ENCODE measurements around the gene AP4E1. TPM values are rescaled to one million over a fixed set of nuclear protein-coding genes. Genes with fewer than 3 reads are reported as not detected.
"Not testable (repeated sequence)": the region's sequence is repeated elsewhere in the genome, so short reads cannot be mapped to it uniquely, and the experiment has no call there.

AP4E1 gene
- 10 to 100 TPM; 16.5 to 18.8 TPM for total RNA-seq

DNA sequence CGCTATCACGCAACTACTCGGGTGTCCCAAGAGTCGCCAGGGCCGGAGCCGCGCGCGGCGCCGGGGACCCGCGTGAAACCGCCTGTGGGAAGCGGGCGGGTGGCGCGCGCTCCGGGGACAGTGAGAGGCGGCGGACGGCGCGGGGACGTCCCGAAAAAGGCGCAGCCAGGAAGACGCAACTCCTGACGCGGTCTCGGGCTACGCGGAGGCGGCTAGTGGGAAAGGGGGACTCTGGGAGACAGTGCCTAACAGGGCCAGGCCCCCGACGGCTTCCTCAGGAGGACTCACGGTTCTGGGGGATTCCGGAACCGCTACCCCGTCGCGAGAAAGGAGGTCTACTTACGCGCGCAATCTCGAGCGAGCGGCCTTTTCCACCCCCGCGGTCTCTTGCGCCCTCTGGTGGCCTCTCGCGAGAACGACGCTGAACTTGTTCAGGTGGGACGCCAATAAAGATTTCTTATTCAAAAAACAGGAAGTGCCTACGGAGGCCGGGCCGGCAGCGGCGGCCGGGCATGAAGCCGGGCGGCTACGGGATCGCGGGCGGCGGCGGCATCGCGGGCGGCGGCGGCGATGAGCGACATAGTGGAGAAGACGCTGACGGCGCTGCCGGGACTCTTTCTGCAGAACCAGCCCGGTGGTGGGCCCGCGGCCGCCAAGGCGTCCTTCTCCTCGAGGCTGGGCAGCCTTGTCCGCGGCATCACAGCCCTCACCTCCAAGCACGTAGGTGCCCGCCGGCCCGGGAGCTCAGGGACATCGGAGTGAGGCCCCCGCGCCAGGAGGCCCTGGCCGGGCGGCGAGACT lies at the start of gene AP4E1:
Gene AP4E1 (plus strand): TSS at position 475 of the 801 bp plus-strand sequence. CDS start 96 bp downstream, at position 571.
- H3K4me3 Mint-ChIP-seq: peak within 1 kb of the TSS; percentile 99
- H3K9me3 Mint-ChIP-seq: no peaks in the 10 kb centered on the region
- peak within 1 kb of the TSS; percentile 98 for H3K27ac Mint-ChIP-seq
- H3K27me3 Mint-ChIP-seq: no peaks in the 10 kb centered on the region
- POLR2A ChIA-PET: interaction anchor here (0.8 to 5.0 kb wide), 13 partner anchors 20 to 555 kb away, joined by 3 to 71 read pairs (median 4); partner anchors contain the start of genes GABPB1 and SPPL2A
- peak; percentile 98 for DNase-seq
- peaks cover 20% of the 10 kb centered on the region for H3K4me1 Mint-ChIP-seq
- peak; percentile 52 for ATAC-seq (ENCODE audit: low read depth)
- H3K36me3 Mint-ChIP-seq: peaks cover 7% of the 10 kb centered on the region

DNA sequence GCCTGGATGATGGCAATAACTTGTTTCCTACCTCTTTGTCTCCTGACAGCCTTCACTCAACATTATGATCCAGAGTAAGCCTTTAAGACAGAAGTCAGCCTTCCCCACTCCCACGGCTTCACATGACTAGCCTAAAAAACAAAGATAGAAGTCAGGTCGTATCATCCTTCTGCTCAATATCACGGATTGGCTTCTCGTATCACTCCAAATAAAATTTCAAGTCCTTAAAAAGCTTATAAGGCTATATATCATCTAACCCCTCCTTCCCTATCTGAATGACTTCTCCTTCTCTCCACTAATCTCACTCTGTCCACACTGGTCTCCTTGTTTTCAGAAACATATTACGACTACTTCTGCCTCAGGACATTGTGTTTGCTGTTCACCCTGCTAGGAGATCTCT lies 47.7 kb upstream of the AP4E1 start:
- ATAC-seq (ENCODE audit: low read depth): no peak
- peaks cover 4% of the 10 kb centered on the region for H3K27me3 Mint-ChIP-seq
- no peak for DNase-seq
- H3K4me3 Mint-ChIP-seq: no peak overlapping the region
- no peaks in the 10 kb centered on the region for H3K36me3 Mint-ChIP-seq
- no peaks in the 10 kb centered on the region for H3K4me1 Mint-ChIP-seq
- H3K9me3 Mint-ChIP-seq: no peaks in the 10 kb centered on the region
- POLR2A ChIA-PET: no interaction called here
- no peak overlapping the region for H3K27ac Mint-ChIP-seq

DNA sequence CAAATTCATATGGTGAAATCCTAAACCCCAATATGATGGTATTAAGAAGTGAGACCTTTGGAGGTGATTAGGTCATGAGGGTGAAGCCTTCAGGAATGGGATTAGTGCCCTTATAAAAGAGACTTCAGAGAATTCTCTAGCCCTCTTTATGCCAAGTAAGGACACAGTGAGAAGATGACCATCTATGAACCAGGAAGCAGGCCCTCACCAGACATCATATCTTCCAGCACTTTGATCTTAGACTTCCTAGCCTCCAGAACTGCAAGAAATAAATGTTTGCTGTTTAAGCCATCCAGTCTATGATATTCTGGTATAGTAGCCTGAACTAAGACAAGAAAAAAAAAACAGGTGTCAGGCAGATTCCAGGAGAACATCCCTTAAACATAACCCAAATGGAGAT lies 45.9 kb upstream of the AP4E1 start:
- H3K4me1 Mint-ChIP-seq: no peaks in the 10 kb centered on the region
- no peaks in the 10 kb centered on the region for H3K9me3 Mint-ChIP-seq
- POLR2A ChIA-PET: no interaction called here
- H3K4me3 Mint-ChIP-seq: no peak overlapping the region
- peaks cover 2% of the 10 kb centered on the region for H3K27me3 Mint-ChIP-seq
- H3K36me3 Mint-ChIP-seq: no peaks in the 10 kb centered on the region
- ATAC-seq (ENCODE audit: low read depth) (no peak), DNase-seq (no peak)
- no peak overlapping the region for H3K27ac Mint-ChIP-seq

DNA sequence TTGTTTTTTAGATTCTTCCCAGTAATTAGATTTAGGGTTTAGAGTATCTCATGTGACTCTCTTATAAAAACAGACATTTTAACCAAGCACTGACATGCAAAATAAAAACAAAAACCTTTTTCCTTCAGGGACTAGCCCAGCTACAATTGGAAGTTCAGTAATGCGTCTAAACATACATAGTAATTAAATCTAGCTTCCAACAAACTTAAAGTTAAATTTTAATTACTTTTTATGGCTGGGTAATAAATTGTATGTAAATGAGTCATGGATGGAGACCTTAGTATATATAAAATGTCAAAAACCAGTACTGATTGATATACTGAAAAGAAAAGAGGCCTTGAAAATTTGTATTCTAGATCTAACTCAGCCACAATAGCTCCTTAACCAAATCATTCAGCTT lies 43.6 kb upstream of the AP4E1 start:
- Mint-ChIP-seq H3K9me3 (no peaks in the 10 kb centered on the region), H3K4me1 (no peaks in the 10 kb centered on the region), H3K27me3 (peaks cover 2% of the 10 kb centered on the region), H3K4me3 (no peak overlapping the region), H3K36me3 (no peaks in the 10 kb centered on the region), H3K27ac (no peak overlapping the region)
- DNase-seq: no peak
- POLR2A ChIA-PET: no interaction called here
- ATAC-seq (ENCODE audit: low read depth): no peak

DNA sequence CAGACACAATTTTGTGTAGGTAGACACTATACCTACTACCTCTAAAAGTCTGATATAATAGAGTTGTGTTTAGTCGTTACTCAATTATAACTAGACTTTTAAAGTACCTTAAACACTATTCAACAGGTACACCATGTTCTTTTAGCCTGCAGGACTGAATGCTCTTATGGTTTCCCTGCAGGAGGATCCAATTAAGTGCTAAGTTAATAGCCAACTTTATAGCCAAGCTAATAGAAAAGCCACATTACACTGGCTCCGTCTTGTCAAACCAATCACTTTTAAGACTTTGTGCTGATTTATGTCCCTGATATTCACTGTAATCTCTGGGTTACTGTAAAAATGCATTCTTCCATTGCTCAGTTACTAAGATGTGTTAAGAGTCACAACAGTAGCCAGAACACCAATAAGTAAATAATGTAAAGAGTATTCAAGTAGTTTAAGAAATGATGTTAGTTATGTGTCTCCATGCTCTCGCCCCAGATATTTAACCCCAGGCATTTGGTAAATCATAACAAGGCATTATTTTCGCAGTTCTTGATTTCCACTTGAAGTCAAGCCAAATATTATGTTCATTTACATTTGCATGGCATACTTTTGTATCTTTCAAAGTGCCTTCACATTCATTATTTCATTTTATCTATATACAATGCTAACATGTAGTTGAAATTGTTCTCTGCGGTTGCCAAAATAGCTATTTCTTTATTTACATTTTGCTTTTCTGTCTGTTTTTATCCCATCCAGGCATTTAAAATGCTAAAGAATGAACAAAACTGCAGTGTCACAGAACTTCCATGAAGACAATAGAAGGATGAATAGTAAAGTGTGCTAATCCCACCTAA lies 42.7 kb upstream of the AP4E1 start:
- H3K36me3 Mint-ChIP-seq: no peaks in the 10 kb centered on the region
- POLR2A ChIA-PET: no interaction called here

DNA sequence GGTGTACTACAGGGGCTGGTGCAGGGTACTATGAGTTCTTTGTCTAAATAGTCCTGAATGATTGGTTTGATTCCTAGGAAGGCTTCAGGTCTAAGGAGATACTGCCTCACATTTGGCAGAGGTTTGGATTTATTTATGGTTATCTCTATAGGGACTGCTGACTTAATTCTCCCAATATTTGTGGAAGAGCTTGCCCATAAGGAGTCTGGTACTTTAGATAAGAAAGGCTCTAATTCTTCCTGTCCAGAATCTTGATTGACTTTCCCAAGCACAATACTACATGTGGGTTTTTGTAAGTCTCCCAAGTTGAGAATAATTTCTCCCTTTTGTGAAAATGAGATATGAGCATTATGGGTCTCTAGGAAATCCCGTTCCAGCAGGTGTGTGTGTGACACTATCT lies 36.7 kb upstream of the AP4E1 start:
- DNase-seq (no peak), ATAC-seq (ENCODE audit: low read depth) (no peak)
- POLR2A ChIA-PET: no interaction called here
- Mint-ChIP-seq H3K4me1 (peaks cover 9% of the 10 kb centered on the region), H3K4me3 (no peak overlapping the region), H3K9me3 (no peaks in the 10 kb centered on the region), H3K27ac (no peak overlapping the region), H3K36me3 (no peaks in the 10 kb centered on the region), H3K27me3 (peaks cover 18% of the 10 kb centered on the region)

More for the DNA sequence above, 42.7 kb upstream of the AP4E1 start:
- H3K9me3 Mint-ChIP-seq: no peaks in the 10 kb centered on the region
- no peak overlapping the region for H3K4me3 Mint-ChIP-seq
- peaks cover 2% of the 10 kb centered on the region for H3K27me3 Mint-ChIP-seq
- H3K27ac Mint-ChIP-seq: no peak overlapping the region
- ATAC-seq (ENCODE audit: low read depth) (no peak), DNase-seq (no peak)
- H3K4me1 Mint-ChIP-seq: no peaks in the 10 kb centered on the region

DNA sequence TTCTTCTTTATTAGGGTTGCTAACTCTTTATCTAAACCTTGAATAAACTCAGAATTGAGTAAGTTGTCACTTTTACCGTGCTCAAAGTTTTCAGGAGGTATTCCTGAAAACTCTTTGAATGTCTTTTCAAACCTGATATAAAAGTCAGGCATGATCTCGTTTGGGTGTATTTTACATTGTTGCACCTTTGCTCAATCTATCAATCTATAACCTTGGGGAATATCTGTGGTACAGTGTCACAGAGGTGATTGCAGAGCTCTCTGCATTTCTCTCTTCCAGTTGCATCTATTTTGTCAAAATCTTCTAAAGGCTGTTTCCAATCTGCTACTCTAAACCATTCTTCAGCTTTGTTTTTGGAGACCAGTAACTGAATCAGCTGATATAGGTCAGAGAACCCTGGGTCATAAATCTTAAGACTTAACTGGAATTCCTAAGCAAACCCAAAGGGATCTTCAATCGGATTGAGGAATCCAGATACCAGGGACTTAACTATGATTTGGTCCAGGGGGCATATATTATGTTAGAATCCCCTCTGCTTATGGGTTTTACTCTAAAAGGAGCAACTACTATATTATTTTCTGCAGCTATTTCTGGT lies 35.6 kb upstream of the AP4E1 start:
- no peak overlapping the region for H3K27ac Mint-ChIP-seq
- peaks cover 18% of the 10 kb centered on the region for H3K4me1 Mint-ChIP-seq
- peak overlapping the region; percentile 26 for H3K4me3 Mint-ChIP-seq
- no peaks in the 10 kb centered on the region for H3K9me3 Mint-ChIP-seq
- POLR2A ChIA-PET: no interaction called here
- DNase-seq (no peak), ATAC-seq (ENCODE audit: low read depth) (no peak)
- H3K27me3 Mint-ChIP-seq: peaks cover 18% of the 10 kb centered on the region
- H3K36me3 Mint-ChIP-seq: no peaks in the 10 kb centered on the region

DNA sequence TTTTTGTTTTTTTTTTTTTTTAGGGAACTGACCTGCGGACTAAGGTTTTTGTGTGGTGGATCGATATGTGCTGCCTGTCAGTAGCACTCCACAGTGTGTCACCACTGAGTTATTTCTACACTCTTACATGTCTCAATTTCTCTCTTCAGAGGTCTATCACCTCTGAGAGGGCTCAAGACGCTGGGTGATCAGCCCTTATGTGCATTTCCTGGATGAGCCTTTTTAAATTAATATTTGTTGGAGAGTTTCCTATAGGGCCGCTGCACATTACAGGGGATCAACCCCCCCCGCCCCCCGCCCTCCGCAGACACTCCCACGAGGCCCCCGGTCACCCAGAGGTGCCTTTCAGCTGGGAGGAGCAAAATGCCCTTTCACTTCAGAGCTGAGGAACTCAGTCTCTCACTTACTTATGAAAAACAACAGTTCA lies 34.5 kb upstream of the AP4E1 start:
- no peak for DNase-seq
- POLR2A ChIA-PET: interaction anchor here (1.2 kb wide), 1 partner anchor 34 kb away, joined by 3 read pairs; no protein-coding TSS in a partner anchor
- peaks cover 18% of the 10 kb centered on the region for H3K27me3 Mint-ChIP-seq
- no peaks in the 10 kb centered on the region for H3K36me3 Mint-ChIP-seq
- peaks cover 28% of the 10 kb centered on the region for H3K4me1 Mint-ChIP-seq
- peak overlapping the region; percentile 69 for H3K4me3 Mint-ChIP-seq
- no peaks in the 10 kb centered on the region for H3K9me3 Mint-ChIP-seq
- peak overlapping the region; percentile 78 for H3K27ac Mint-ChIP-seq
- ATAC-seq (ENCODE audit: low read depth): peak; percentile 66

DNA sequence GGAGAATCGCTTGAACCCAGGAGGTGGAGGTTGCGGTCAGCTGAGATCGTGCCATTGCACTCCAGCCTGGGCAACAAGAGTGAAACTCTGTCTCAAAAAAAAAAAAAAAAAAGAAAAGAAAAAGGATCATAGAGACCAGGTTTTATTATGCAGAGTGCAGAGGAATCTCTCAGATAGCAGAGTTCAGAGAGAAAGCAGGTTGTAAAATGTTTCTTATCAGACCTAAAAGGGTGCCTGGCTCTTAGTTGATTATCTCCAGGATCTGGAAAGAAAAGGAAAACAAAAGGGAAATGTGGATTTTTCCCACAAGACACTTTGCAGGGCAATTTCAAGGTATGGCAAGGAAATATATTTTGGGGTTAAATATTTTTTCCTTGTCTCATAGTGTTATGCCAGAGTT lies 33.2 kb upstream of the AP4E1 start:
- not testable (repeated sequence) for H3K4me3 Mint-ChIP-seq; H3K27ac Mint-ChIP-seq; ATAC-seq (ENCODE audit: low read depth); H3K36me3 Mint-ChIP-seq; H3K9me3 Mint-ChIP-seq; DNase-seq
- peaks cover 16% of the 10 kb centered on the region for H3K27me3 Mint-ChIP-seq
- peaks cover 37% of the 10 kb centered on the region for H3K4me1 Mint-ChIP-seq
- POLR2A ChIA-PET: interaction anchor here (0.6 to 1.2 kb wide), 2 partner anchors 10 to 32 kb away, joined by 3 read pairs; no protein-coding TSS in a partner anchor

DNA sequence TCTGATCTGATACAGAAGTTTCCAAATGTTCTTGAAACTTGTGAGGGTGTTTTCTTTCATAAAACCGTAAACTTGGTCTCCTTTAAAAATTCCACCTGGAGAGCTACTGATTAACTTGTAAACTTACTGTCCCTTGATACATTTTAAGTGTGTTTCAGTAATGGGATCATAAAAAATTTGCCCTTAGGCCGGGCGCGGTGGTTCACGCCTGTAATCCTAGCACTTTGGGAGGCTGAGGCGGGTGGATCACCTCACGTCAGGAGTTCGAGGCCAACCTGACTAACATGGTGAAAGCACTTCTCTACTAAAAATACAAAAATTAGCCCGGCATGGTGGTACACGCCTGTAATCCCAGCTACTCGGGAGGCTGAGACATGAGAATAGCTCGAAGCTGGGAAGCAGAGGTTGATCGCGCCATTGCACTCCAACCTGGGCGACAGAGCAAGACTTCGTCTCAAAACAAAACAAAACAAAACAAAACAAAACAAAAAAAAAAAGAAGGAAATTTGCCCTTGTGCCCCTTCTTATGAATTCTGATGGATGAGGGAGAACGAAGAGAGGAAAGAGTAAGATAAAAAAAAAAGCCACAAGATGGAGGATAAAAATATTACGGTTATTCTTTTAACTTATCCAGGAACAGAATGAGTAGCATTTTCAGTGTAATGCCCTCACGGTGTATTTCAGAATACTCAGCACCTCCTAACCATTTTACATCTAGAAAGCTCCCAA lies 32.1 kb upstream of the AP4E1 start:
- Mint-ChIP-seq H3K4me1 (peaks cover 49% of the 10 kb centered on the region), H3K36me3 (no peaks in the 10 kb centered on the region), H3K4me3 (peak overlapping the region; percentile 75), H3K27me3 (peaks cover 14% of the 10 kb centered on the region), H3K9me3 (no peaks in the 10 kb centered on the region), H3K27ac (peak overlapping the region; percentile 94)
- DNase-seq: no peak
- no peak for ATAC-seq (ENCODE audit: low read depth)
- POLR2A ChIA-PET: interaction anchor here (0.6 to 2.2 kb wide), 6 partner anchors 13 to 1396 kb away, joined by 3 to 7 read pairs (median 5); partner anchors contain the start of genes AP4E1, GABPB1 and SPPL2A

DNA sequence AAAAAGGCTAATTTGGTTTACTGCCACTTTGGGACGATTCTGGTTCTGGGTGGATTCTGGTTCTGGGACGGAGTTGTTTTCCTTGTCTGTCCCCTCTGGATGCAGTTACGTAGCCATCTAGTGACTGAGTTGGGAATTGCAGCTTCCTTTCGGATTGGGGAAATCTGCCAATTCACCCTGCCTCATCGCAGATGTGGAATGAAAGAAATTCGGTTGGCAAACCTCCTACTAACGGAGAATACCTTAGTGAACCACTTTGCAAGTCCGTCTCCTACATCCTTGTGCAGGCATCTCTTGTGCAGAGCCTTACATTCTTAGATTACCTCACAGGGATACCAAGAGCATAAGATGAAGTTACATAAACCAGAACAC lies 31.5 kb upstream of the AP4E1 start:
- DNase-seq: peak; percentile 50
- Mint-ChIP-seq H3K4me1 (peaks cover 53% of the 10 kb centered on the region), H3K4me3 (peak overlapping the region; percentile 75), H3K36me3 (no peaks in the 10 kb centered on the region), H3K27me3 (peaks cover 8% of the 10 kb centered on the region), H3K9me3 (no peaks in the 10 kb centered on the region), H3K27ac (peak overlapping the region; percentile 94)
- POLR2A ChIA-PET: interaction anchor here (0.6 to 2.2 kb wide), 6 partner anchors 13 to 1396 kb away, joined by 3 to 7 read pairs (median 5); partner anchors contain the start of genes AP4E1, GABPB1 and SPPL2A
- no peak for ATAC-seq (ENCODE audit: low read depth)

DNA sequence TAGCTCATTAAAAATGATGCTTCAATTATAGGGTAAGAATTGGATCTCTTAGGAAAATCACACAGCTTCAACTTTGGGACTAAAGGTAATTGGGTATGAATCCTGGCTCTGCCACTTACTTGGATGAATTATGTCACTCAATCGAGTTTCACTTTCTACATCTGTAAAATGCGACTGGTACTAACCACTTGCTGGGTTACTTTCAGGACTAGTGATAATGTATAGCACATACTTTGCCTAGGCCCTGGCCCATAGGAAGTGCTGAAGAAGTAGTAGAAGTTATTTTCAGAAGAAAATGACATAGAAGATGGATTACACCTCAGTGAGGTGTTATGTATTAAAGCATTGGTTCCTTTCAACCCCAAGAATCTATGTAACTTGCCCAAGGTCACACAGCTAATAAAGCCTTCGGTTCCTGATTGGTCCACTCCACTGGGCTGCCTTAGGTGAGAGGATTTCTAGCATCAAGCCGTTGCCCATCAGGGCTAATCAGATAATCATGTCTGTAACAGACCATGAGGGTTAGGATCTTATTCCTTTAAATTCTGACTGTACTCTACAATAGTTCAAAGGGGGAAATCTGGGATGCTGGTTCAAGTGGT lies 29.4 kb upstream of the AP4E1 start:
- H3K36me3 Mint-ChIP-seq: no peaks in the 10 kb centered on the region

More for the DNA sequence above, 29.4 kb upstream of the AP4E1 start:
- POLR2A ChIA-PET: interaction anchor here (0.5 to 5.8 kb wide), 7 partner anchors 28 to 525 kb away, joined by 3 to 71 read pairs (median 6); partner anchors contain the start of genes AP4E1, GABPB1 and TRPM7
- Mint-ChIP-seq H3K4me3 (peak overlapping the region; percentile 60), H3K27me3 (no peaks in the 10 kb centered on the region), H3K9me3 (no peaks in the 10 kb centered on the region), H3K4me1 (peaks cover 63% of the 10 kb centered on the region), H3K27ac (peak overlapping the region; percentile 97)
- DNase-seq (no peak), ATAC-seq (ENCODE audit: low read depth) (peak; percentile 63)
